GM20431 (cell line): ENCODE results near the gene VNN1.
"Not testable (repeated sequence)": the region's sequence is repeated elsewhere in the genome, so short reads cannot be mapped to it uniquely, and the experiment has no call there.

Source experiments
- in situ Hi-C: fragments of 300-500 bp; cut with MseI, MboI; formaldehyde crosslinking; loops from one replicate; pipeline ENCODE4 v1.15.0; 2020; ENCODE audit warnings: low sequenced_read_pairs; ENCODE audit not compliant: unreplicated experiment

Gene VNN1

DNA sequence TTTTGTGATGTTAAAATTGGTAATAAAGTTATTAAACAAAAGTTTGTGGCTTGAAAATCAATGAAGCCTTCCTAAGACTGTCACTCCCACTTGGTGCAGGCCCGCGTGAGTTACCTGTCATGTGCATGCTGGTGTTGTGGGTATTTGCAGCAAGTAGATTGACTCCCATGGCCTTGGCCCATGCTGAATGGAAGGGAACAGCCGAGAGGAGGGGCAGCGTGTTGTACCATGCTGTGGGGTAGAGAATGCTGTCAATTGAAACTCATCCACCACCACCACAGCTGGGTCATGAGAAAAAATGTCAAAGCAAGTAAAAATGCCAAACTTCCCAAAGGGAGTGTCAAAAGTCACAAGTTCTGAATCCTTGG lies 12.7 kb upstream of the VNN1 start:
- in situ Hi-C loops, result no loop called here

DNA sequence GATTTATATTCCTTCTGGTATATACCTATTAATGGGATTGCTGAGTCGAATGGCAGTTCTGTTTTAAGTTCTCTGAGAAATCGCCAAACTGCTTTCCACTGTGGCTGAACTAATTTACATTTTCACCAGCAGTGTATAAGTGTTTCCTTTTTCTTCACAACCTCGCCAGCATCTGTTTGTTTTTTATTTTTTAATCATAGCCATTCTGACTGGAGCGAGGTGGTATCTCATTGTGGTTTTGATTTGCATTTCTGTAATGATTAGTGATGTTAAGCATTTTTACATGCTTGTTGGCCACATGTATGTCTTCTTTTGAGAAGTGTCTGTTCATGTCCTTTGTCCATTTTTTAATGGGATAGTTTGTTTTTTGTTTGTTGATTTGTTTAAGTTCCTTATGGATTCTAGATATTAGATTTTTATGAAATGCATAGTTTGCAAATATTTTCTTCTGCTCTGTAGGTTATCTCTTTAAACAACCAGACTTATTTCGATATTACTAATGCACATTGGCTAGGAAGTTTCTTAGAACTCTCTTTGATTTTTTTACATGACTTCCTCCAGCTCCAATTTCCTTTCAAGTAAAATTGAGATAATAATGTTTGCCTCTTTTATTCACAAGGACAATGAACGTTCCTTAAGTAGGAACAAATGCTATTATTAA lies 12.2 kb upstream of the VNN1 start:
- in situ Hi-C loops, result no loop called here

DNA sequence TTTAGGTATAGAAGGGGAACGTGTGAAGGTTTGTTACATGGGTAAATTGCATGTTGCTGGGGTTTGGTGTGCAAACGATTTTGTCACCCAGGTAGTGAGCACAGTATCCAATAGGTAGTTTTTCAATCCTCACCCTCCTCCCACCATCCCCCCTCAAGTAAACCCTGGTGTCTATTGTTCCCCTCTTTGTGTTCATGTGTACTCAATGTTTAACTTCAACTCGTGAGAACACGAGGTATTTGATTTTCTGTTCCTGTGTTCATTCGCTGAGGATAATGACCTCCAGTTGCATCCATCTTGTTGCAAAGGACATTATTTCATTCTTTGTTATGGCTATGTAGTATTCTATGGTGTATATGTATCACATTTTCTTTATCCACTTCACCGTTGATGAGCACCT lies 11.6 kb upstream of the VNN1 start:
- in situ Hi-C loops, result no loop called here

DNA sequence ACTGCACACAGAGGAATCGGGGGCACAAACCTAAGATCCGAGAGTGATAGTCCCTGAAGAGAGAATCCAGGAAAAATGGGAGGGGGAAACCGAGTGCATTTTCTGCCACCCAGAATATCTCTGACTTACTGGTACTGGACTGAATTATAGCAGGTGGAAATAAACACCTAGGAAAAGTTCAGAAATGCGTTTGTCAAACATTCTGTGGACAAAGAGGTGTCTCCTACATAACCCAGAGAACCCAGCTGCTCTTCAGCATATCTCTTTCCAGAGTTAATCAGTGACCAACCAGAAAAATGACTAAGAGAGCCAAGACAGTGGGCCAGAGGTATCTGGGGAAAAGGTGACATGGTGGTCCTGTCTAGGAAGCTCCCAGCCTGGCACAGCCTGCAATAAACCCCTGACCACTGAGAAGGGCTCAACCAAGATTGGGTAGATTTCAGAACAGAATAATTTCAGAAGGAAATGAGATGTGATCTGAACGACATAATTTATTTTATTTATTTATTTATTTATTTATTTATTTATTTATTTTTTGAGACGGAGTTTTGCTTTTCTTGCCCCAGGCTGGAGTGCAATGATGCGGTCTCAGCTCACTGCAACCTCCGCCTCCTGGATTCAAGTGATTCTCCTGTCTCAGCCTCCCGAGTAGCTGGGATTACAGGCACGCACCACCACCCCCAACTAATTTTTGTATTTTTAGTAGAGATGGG lies 6.0 kb upstream of the VNN1 start:
- in situ Hi-C loops, result no loop called here

DNA sequence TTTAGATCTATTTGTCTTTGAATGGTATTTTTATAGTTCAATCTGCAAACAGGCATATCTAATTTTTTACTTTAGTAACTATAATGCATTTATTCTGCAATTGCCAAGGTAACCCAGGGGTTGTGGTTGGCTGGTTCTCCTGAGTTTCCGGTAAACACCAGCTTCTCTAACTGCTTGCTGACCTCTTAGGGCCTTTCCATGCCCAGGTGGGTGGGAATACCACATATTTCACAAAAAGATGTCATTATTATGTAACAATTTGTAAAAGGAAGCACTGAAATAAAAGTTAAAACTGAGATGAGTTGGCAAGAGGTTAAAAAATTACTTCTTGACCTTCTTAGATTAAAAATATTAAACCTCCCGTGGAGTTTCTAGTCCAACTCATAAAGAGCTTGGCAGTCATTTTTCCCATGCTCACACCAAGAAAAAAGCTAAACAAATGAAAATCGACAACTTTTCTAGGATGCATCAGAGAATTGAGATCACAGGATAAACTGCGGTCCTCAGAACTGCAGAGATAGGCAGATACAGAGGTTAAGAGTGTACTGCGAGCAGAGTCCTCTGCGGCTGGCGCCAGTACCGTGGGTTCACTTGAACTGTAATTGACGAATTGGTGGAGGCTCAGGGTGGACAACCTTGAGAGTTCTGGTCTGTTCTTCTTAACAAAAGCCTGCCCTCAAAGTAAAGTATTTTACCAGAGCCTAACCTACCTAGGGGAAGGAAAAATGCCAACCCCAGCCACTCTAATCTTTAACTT lies 2.2 kb upstream of the VNN1 start:
- in situ Hi-C loops, result no loop called here

DNA sequence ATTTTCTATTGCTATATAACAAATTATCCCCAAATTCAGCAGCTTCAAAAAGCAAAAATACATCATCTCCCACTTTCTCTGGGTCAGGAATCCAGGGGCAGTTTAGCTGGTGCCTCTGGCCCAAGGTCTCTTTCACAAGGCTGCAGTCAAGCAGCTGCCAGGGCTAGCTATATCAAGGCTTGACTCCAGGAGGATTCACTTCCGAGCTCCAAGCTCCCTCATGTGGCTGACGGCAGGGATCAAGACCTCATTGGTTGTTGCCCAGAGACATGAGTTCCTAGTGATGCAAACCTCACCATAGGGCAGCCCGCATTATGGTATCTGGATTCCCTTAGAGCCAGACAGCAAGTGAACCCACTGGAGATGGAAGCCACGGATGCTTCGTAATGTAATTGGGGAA lies 1.3 kb upstream of the VNN1 start:
- in situ Hi-C loops, result no loop called here

DNA sequence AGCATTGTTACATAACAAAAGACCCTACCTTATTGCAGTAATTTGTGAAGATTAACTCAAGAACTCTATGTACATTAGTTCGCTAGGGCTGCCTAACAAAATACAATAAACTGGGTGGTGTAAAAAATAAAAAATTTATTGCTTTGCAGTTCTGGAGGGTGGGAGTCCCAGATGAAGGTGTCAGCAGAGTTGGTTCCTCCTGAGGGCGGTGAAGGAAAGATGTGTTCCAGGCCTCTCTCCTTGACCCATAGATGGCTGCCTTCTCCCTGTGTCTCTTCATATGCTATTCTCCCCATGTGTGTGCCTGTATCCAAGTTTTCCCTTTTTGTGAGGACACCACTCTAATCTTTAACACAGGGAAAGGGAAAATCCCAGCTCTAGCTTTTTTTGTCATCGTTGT lies 305 bp upstream of the VNN1 start:
- in situ Hi-C loops, result no loop called here

DNA sequence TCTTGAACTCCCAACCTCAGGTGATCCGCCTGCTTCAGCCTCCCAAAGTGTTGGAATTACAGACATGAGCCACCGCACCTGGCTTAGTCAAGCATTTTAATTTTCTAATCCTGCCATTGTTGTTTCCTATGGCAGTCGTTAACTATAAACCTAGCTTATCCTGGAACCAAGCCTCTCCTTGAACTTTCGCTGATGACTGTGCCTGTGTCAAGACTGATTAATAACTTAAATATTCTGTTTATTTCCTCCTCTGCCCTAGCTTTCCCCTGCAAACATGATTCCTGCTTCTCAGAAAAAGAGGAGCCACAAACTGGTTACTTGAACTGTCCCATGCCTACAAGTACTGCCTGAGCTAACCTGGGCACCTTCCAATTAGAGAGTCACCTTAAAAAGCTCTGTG lies 1.5 kb downstream of the VNN1 start:
- in situ Hi-C loops, result no loop called here

DNA sequence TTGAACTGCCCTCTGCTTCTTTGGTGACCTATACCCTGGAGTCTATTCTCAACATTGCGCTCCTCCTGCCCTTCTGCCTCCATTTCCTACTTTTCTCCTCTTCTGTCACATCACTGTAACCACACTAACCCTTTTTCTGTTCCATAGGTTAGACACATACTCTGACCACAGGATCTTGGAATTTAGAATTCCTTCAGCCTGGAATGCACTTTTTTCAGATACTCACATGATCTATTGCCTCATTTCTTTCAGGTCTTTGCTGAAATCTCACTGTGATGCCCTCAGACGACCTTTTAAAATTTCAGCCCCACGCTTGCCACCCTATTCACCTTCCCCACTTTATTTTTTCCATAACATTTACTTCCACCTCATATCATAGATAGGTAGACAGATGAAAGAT lies 5.1 kb downstream of the VNN1 start:
- in situ Hi-C loops, result no loop called here

DNA sequence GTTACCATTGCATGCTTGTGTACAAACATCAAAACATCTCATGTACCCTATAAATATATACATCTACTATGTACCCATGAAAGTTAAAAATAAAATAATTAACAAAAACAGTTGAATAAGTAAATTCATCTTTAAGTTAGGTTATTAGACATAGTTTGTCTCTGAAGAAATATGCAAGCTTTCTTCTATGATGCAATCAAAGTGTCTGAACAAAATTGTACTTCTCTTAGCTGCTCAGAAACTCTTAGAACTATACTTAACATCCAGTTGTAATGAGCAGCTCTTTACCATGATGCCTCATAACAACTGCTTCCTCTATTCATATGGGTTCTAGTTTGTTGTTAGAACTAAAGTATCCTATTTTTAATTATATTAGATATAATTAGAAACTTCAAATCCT lies 5.9 kb downstream of the VNN1 start:
- in situ Hi-C loops, result no loop called here

DNA sequence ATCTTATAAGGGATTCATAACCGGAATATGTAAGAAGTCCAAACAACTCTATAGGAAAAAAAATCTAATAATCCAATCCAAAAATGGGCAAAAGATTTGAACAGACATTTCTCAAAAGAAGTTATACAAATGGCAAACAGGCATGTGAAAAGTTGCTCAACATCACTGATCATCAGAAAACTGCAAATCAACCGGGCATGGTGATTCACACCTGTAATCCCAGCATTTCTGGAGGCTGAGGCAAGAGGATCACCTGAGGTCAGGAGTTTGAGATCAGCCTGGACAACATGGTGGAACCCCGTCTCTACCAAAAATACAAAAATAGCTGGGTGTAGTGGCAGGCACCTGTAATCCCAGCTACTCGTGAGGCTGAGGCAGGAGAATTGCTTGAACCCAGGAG lies 7.1 kb downstream of the VNN1 start:
- in situ Hi-C loops, result not testable (repeated sequence)

DNA sequence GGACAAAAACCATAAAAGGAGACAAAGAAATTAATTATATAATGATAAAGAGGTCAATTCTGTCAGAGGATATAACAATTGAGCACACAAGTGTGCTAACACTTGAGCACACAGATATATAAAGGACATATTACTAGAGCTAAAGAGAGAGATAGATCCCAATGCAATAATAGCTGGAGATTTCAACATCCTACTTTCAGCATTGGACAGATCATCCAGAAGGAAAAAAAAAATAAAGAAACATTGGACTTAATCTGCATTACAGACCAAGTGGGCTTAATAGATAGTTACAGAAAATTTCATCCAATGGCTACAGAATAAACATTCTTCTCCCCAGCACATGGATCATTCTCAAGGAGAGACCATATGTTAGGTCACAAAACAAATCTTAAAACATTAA lies 9.9 kb downstream of the VNN1 start:
- in situ Hi-C loops, result no loop called here

DNA sequence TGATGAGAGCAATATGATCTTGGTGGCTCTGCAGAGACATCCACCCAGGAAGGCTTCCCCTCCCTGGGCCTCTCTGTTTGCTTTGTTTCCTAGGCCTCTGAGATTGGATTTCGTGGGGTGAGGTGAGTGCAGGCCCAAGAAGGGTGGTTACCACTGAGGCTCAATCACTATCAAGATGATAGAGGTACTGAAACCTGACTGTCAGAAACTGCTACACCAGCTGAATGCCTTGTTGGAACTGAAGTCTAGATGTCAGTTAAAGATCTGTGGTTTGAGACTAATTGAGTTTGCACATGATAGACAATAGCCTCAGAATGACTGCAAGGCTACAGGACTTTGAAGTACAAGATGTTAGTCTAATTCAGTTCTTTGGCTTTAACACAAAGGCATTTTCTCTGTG lies 15.2 kb downstream of the VNN1 start:
- in situ Hi-C loops, result no loop called here

DNA sequence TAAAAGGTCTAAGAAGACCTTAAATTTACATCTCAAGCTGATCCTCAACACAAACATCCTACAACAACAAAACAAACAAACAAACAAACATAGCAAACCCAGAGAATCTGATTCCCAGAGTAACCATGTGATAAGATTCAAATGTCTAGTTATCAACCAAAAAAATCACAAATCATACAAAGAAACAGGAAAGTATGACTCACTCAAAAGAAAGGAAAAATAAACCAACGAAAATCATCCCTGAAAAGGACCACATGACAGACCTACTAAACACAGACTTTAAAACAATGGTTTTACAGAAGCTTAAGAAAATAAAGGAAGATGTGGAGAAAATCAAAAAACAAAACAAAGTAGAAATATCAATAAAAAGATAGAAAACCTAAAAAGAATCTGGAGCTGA lies 18.1 kb downstream of the VNN1 start:
- in situ Hi-C loops, result no loop called here

DNA sequence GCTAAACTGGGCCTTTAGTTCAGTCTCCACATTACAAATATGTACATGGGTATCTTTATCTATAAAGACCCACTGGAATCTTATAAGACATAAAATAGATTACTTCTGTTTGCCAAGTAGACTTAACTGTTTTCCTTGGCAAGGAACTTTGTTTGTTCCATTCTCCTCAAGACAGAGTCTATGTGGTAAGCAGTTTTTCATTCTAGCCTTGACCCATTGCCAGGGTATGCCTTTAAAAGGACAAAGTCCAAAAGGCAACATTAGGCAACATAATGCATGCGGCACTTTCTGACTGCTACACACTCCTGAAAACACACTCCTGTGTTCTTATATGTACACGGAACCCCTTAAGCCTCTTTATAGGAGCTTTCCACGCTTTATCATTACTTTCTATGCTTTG lies 20.4 kb downstream of the VNN1 start:
- in situ Hi-C loops, result no loop called here

DNA sequence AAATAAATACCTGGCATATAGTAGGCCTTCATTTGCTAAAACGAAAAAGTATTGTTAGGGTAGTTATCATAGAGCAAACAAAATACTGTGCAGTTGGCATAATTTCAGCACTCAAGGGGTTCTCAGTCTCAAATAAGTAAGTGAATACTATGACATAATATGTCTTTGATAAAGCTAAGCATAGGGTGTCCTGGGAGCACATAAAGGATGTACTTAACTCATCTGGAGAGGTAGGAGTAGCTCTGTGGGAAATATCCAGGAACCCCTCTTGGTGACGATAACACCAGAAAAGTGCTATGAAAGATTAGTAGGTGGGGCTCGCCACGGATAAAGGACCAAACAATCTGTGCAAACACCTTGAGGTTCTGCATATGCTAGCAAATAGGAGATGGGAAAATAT lies 23.2 kb downstream of the VNN1 start:
- in situ Hi-C loops, result no loop called here

DNA sequence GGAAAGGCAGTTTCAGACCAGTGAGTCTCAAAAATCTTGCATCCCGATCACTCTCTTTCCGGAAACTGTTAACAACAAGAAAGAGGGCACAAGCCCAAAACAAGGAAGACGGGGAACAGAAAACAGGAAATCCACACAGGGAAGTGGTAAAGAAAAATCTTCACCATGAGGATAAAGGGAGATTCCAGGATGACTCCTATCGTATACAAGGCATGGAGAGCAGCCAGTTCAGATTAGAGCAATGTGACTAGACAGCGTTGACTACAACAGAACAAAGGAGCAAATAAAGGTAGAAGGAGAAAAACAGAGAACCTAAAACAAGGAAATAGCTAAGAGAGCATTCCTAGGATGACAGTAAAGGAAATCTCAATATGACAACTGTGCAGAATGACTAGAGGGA lies 26.5 kb downstream of the VNN1 start:
- in situ Hi-C loops, result no loop called here

DNA sequence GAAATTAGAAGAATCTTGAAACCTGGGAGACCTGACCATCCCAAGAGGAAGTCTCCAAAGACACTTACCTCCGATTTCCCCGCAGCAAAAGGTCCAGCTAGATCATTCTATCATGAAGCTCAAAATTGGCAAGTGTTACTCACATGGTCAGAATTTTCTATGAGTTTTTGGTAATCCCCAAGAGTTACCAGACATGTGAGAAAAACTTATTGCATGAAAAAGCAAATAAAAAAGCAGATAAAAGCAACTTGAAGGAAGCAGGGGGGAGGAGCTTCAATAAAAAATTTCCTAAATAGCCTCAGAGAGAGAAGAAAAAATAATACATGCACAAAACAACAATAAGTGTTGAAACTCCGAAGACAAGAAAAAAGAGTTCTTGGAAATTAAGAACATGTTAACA lies 27.3 kb downstream of the VNN1 start:
- in situ Hi-C loops, result no loop called here

DNA sequence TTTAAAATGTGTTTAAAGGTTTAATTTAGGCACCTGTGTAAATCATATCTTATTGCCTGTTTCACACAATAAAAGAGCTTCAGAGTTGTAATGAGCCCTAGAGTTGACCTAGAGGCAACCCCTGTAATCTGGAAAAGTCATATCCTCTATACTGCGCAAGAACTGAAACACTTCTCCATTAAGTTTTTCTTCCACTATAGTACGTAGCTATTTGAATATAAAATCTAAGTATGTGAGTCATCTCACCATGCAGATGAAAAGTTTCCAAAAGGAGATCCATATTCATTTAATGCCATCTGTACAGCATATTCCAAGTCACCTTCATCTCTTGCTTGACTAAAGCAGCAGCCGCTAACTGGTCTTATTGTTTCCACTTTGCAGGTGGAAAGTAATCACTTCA lies 28.8 kb downstream of the VNN1 start:
- in situ Hi-C loops, result no loop called here

DNA sequence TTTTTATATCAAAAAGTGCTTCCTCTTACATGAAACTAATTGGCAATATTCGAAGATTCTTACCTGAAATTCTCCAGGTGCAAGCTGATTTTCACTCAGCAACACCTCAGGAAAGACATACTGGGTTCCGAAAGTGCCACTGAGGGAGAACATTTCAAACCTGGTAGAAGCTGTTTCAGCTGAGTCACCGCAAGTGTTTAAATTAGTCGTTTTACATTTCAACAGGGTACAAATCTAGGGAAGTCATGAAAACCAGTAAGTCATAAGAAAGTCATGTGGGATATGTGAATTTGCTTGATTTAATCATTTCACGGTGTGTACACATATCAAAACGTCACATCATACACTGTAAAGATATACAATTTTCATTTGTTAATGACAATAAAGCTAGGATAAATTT lies 29.6 kb downstream of the VNN1 start:
- in situ Hi-C loops, result no loop called here

DNA sequence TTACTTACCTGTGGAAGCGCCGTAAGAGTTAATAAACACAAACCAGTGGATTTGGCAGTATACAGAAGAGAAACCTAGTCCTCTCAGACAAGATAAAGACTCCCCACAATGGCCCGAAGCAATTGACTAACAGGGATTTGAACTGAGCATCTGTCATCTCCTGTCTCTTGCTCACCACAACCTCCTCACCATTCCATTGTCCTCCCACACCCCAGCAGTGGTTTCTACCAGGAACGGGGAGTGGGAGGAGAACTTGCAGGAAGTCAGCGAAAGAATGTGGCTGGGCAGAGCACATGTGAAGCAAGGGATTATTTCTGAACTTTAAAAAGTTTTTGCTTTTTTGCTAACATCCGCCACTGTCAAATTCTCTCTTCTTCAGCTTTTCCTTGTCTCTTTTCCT lies 30.3 kb downstream of the VNN1 start:
- in situ Hi-C loops, result no loop called here

DNA sequence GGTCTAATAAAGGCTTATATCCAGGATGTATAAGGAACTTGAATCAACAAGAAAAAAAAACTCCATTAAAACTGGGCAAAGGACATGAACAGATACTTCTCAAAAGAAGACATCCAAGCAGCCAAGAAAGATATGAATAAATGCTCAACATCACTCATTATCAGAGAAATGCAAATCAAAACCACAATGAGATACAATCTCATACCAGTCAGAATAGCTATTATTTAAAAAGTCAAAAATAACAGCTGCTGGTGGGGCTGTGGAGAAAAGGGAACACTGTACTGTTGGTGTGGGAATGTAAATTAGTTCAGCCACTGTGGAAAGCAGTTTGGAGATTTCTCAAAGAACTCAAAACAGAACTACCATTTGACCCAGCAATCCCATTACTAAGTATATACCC lies 34.8 kb downstream of the VNN1 start:
- in situ Hi-C loops, result not testable (repeated sequence)
